ENCODE results near the gene EPAS1. TPM values are rescaled to one million over a fixed set of nuclear protein-coding genes. Genes with fewer than 3 reads are reported as not detected.

EPAS1 gene
- total RNA-seq, 1 experiment from 2014 or later: 50.5 TPM

DNA sequence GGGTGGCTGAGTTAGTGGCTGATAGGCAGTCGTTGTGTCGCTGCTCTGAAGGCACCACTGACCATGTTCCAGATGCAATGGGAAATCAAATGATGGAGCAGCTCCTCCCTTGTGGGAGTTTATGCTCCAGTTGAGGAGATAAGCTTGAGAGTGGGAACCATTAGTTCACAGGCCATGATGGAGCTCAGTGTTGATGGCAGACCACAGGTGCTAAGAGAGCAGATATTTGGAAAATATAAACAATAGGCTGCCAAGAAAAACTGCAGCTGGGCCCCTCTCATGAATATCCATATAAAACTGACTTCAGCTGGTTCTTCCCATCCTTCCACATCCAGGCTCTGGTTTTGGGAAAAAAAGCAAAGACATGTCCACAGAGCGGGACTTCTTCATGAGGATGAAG, 63.1 kb downstream of the EPAS1 start:
- DNase-seq (ENCODE audit: extremely low read depth, low read depth): no peak

DNA sequence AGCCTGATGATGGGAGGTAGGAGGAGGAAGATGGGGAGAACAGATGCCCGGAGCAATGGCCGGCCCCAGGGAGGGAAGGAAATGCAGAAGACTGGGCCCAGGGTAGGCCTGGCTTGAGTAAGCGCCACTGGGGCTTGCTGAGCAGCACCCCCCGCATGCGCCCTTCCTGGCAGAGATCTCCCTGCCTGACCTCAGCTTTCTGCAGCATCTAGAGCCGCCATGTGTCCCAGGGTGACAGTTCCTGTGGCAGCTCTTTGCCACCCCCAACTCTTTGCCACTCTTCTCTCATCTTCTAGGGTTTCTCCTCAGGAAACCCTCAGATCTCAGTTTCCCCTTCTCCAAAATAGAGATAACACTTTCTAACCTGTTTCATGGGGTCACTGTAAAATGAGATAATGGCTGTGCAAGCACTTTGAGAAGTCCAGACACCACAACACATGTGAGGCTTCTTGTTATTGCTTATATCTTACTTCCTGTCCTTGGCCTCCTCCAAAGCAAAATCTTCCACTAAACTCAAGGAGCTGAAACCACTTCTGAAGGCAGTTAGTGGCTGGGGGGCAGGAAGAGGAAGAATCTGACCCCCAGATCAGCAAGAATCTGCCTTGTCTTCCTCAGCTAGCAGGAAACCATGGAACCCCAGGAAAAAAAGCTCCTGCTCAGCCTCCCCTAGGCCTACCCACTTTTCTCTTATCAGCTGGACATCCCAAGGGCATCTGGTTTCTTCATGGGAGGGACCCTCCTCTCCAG, 64.9 kb downstream of the EPAS1 start:
- no peak for DNase-seq (ENCODE audit: extremely low read depth, low read depth)

DNA sequence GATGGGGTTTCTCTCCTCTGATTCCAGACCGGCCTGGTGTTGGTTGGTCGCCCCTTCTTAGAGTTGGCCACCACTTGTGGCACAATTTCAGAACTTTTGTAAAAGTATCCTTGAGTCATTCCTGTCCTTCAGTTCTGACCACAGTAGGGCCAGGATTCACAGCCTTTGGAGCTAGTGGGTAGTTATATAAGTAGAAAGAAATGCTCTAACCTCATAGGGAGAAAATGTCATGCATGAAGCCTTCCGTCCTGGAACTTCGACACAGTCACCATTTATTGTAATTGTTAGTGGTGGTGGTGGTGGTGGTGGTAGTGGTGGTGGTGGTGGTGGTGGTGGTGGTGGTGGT, 65.4 kb downstream of the EPAS1 start:
- DNase-seq (ENCODE audit: extremely low read depth, low read depth): no peak

DNA sequence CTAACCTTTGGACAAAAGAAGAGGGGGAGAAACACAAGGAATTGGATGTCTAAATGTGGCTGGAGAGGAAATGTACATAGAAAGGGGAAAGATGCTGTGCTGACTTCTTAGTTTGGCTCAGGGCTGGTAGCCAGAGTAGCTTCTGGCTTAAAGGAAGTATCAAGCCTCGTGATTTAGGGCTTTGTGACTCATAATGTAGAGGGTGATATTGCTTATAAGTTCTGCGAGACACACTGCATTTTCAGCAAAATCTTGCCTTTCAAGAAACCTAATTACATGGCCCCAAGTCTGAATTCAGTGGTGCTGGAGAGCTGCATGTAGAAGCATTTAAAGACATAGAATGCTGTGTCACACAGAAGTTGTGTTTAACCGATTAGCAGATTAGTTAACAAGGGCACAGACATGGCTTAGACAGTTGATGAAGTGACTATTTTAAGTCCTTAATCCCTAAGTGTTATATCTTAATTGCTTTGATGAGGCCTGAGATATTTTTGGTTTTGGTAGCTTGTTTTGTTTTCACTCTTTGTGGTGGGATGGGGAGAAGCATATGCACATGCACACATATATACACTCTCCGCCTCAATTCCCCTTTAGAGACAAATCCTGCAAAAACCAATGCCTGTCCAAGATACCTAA, 66.4 kb downstream of the EPAS1 start:
- DNase-seq (ENCODE audit: extremely low read depth, low read depth): no peak

DNA sequence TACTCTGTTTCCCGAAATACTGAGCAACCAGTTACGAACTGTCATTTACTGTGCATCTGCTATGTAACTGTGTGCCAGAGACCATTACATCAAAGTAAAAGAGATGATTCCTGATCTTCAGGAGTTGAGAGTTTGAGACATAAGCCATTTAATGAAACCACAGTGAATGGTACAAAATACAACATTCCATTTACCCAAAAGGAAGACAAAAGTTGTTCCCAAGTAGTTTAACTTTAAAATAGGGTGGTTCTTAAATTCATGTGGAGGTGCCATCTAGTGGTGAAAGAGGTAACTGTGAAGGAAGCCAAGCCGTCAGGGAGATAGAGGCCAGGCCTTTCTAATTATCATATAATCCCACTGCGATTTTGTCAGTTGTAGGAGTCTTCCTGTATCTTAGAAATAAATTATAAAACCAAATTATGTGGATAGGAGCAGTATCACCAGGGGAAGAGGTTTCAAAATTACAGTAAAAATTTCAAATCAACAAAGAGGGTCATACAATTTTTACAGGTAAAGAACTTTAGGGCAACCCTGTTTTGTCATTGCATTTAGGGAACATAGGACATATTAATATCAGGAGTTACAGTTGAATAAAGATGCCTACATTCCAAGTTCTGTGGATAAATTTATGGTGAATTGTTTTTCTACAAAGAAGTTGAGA, 67.7 kb downstream of the EPAS1 start:
- peak; percentile 60 for DNase-seq (ENCODE audit: extremely low read depth, low read depth)

DNA sequence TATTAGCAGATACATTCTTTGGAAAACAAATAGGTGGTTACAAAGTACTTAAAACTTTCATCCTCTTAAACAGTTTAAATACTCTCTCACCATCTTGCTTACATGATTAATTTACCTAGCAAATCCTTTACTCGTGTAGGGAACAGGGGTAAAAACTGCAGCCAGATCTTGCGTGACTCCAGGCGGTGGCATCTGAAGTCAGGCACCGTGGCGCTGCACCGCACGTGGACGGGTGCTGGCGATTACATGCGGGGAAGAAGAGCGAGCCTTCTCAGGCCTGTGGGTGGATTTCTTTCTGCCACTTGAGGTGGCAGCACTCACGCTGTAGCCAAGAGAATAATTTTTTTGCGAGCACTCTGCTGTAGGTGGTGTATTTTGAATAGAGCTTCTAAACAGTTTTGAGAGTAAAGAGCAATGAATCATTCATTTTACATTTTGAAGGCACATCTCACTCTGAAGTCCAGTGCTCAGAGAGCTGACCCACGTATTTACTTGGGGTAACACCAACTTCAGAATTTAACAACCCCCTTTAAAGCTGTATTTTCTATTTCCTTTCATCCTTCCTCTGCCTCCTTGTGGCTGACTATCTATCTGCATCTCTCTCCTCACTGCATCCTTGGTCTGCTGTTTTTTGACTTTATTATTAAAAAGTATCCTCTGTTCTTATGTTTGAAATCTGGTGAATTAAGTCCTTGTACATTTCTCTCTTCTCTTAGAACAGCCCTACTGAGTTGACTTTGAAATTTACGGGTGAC, 68.9 kb downstream of the EPAS1 start:
- no peak for DNase-seq (ENCODE audit: extremely low read depth, low read depth)

DNA sequence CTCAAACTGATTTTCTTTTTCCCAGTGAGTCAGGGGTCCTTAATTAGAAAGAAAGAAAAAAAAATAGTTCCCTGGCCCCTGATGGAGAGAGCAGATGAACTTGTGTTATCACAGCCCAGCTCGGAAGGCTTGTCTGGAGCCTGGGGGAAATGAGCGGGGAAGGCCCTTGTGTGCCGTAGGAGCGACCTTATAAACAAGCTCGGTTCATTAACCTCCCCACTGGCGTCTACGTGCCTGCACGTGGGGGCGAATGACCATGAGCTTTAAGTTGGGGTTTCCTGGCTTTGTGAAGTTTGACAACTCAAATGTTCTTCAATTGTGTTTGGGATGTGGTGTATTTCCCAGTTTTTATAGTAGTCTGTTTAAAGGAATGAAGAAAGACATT, 69.5 kb downstream of the EPAS1 start:
- DNase-seq (ENCODE audit: extremely low read depth, low read depth): no peak

DNA sequence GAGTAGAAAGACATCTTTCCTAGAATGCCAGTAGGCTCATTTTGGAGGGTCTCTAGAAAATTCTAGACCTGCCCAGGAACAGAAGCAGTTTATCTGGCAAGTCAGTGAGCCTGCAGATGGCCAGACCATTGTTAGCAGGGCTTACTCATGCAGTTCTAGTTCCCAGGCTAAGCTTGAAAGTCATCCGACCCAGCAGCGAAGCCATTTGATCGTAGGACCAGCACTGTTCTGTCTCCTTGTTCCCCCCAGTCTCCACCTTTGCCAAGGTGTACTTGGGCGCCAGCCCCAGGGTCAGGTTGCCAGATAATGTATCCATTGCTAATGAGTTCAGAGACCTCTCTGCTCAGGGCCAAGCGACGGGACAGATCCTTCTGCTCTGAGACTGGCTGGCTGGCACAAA, 70.1 kb downstream of the EPAS1 start:
- DNase-seq (ENCODE audit: extremely low read depth, low read depth): no peak

DNA sequence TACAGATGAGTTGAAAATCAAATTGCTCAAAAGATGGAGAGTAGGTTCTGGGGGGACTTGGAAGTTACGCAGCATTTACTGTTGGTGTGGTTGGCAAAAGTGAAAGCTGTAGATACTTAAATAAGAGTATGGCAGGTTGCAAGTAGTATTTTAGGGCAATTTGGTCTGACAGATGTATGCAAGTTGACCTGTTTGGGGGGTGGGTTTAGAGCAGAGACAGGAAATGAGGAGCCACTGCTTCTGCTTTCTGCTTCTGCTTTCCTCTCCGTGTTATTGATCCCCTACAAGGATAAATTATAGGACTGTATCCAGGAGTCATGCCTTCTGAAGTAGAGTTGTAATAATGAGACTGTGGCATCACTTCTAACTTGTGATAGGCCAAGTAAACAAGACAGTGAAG, 71.2 kb downstream of the EPAS1 start:
- no peak for DNase-seq (ENCODE audit: extremely low read depth, low read depth)

DNA sequence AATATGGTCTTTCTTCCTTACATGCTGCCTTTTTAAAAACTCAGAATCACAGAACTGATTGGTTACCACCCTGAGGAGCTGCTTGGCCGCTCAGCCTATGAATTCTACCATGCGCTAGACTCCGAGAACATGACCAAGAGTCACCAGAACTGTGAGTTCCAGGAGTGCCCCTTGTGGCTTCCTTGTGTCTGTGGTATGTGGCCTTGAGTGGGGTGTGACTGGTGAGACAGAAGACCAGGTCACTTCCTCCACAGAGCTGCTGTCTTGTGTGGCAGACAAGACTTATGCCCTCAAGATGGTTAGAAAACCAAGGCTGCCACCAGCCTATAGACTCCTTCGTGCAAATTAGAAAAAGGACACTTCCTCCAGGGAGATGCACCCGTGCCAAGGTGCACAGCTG, 72.6 kb downstream of the EPAS1 start:
- no peak for DNase-seq (ENCODE audit: extremely low read depth, low read depth)

DNA sequence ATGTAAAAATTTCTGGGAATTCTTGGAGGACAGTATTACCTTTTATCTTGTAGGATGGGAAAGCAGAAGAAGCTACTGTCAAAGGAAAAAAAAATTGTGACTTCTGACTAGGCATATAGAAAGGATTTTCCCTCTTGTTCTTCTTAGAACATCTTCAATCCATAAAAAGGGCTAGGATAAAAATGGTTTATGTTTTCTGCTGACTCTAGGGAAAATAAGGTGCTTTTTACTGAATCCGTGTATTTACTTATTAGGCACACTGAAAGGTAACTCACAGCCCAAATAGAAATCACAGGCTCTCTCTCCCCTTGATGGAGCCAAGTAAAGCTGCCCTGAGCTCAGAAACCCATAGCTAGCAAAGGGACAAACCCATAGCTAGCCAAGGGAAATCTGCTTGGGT, 74.6 kb downstream of the EPAS1 start:
- no peak for DNase-seq (ENCODE audit: extremely low read depth, low read depth)

DNA sequence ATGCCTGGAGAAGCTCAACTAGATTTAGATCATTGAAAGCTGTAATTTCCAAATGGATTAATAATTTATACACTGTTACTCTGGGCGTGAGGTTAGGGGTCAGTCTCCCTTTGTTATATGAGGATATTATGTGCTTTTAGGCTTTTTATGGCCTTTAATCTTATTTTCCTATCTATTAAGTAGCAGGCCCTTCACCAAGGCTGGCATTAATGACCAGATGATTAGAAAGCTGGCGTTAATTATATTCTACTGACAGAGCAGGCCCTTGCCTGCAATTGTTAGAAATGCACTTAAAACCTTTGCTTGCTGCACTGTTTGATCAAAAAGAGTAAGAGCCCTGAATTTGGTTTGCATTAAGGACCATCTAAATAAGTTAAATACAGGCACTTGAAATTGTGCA, 75.3 kb downstream of the EPAS1 start:
- no peak for DNase-seq (ENCODE audit: extremely low read depth, low read depth)

DNA sequence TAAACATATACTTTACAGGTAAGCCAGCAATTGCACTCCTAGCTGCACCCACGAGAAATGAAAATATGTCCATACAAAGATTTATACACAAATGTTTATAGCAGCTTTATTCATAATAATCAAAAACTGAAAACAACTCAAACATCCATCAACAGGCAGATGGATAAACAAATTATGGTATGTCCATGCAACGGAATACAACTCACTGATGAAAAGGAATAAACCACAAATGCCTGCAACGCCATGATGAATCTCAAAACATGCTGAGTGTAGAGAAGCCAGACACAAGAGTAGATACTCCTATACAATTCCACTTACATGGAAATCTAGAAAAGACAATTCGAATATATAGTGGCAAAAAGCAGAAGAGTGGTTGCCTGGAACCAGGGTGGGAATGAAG, 76.0 kb downstream of the EPAS1 start:
- no peak for DNase-seq (ENCODE audit: extremely low read depth, low read depth)

DNA sequence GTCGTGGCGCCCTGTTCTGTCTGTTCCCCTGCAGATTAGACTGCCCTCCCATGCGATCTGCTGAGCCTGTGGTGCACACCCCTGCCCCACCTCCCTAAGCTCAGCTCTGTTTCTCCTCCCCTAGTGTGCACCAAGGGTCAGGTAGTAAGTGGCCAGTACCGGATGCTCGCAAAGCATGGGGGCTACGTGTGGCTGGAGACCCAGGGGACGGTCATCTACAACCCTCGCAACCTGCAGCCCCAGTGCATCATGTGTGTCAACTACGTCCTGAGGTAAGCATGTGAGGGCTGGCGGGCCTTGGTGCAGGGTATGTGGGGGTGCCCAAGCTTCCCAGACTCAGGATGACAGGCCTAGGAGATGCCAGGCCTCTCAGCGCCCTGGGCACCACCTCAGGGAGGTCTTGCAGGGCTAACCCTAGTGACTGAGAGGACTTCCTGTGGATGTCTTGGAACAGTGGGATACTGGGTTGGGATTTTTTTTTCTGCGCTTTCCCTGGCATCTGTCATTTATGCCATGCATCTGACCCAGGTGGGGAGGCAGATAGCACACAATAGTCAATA, 78.4 kb downstream of the EPAS1 start:
- no peak for DNase-seq (ENCODE audit: extremely low read depth, low read depth)

DNA sequence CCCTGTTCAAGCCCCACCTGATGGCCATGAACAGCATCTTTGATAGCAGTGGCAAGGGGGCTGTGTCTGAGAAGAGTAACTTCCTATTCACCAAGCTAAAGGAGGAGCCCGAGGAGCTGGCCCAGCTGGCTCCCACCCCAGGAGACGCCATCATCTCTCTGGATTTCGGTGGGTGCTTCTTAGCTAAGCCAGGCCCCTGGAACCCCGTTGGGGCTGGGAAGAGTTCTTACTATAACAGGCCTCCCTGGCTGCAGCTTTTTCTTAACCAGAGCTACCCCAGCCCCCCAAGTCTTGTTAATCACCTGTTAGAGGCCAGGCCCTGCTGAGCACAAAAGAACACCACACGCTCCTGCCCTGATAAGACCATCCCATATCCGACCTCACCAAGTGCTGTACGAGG, 79.4 kb downstream of the EPAS1 start:
- no peak for DNase-seq (ENCODE audit: extremely low read depth, low read depth)

DNA sequence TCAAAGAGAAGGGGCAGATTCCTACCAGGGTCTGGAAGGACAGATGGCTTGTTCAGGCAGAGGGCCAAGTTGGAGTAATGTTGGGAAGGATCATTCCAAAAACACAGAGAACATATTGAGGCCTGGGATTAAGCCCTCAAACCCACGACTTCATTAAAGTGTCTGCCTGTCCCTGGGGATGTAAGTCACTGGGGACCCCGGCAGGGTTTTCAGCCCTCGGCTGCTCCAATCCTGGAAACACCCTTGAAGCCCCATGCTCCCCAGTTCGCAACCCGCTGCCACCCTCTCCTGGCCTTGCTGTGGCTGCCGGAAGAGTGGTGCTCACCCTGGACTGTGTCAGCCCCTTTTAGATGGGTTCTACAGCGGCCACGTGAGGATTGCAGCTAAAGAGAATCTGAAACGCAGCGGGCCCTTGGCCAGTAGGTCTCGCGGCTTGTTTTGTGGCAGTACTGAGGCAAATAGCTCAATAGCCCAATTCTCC, 79.9 kb downstream of the EPAS1 start:
- no peak for DNase-seq (ENCODE audit: extremely low read depth, low read depth)

DNA sequence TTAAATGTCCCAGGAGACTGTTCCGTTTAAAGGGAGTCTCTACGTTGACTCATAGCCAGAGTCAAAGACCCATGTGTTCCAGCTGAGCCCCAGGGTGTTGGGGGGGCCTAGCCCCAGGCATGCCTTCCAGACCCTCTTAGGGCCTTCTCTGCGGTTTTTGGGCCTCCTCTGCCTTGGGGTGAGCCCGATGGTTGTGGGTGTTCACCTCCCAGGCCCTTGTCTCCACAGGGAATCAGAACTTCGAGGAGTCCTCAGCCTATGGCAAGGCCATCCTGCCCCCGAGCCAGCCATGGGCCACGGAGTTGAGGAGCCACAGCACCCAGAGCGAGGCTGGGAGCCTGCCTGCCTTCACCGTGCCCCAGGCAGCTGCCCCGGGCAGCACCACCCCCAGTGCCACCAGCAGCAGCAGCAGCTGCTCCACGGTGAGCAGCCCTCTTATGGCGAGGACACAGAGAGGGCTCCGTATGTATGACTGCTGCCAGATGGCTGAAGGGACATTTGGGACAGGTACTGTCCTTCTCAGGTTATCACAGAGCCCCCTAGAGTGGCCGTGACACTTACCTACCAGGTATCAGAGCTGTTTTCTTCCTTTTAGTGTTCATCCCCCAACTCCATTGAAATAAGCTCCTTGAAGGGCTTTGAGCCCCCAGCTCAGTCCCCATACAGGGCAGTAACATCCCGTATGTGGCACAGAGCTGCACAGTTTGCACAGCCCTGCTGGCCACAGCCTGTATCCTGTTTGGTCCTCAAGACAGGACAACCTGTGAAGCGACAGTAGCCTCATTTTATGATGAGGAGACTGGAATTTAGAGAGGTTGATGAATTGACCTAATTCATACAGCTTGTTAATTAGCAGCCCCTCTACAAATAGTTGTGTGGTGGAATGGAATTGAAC, 80.7 kb downstream of the EPAS1 start:
- DNase-seq (ENCODE audit: extremely low read depth, low read depth): no peak

DNA sequence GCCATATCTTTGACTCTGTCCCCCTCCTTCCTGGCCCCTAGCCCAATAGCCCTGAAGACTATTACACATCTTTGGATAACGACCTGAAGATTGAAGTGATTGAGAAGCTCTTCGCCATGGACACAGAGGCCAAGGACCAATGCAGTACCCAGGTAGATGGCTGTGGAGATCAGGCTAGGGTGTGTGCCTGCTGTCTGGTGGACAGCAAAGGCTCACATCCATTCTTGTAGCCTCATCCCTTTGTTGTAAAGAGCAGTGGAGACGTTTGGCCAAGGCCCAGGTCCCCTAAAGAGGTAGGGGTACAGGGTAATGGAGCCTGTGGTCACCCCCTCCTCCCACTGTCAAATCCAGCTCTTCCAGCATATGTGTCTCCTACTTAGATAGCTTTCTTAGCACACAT, 81.4 kb downstream of the EPAS1 start:
- DNase-seq (ENCODE audit: extremely low read depth, low read depth): no peak

DNA sequence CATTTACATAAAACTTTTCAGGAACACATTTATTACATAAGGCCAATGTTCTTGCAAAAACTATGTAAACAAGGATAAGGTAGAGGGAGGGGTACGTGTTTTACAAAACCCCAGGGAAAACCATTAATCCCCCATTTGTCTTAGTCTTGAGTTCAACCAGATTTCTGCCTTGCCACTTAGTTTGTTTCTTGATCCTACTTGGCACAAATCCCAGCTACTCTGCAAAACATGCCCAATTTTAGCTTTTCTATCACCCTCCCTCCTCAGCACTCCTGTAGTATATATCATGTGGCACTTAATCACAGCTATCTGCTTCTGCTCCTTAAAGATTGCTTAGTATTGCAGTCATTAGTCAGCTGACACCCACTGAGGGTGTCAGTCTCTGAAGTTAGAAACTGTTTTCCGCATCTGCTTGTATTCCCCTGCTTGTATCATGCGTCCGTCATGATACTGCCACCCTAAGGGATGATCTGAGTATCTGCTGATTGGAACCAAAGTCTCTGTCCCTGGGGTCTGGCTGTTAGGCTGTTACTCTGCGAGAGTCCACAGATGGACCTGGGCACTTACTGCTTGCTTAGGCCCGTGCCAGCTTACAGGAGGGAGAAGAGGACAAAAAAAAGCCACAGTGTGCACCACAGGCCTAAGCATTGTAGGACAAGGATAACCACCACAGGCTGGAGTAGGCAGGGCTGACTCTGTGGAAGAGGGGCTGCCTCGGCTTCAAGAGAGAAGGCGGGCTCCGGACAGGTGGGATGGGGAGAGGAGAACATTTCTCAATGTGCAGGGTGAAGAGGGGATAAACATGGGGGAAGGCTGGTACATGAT, 82.2 kb downstream of the EPAS1 start:
- no peak for DNase-seq (ENCODE audit: extremely low read depth, low read depth)
